Brain pericyte (primary cell): Measurements from ENCODE around the gene ADAMTS16.

Experiments used
- DNase-seq: peaks from one replicate; pipeline ENCODE4 v3.0.0-alpha.2; 2012; ENCODE audit warnings: low read depth, low spot score

Gene ADAMTS16

GRCh38 chr5:5287419-5287818 lies 147.3 kb downstream of the ADAMTS16 start:
- no peak for DNase-seq

- DNase-seq, result no peak
These were observed 148.1 kb downstream of the ADAMTS16 start for GRCh38 chr5:5288201-5288600.

GRCh38 chr5:5289537-5289936 lies 149.4 kb downstream of the ADAMTS16 start:
- DNase-seq, result no peak

GRCh38 chr5:5290674-5291334 lies 150.7 kb downstream of the ADAMTS16 start:
- no peak for DNase-seq

- DNase-seq, result no peak
These were observed 151.2 kb downstream of the ADAMTS16 start for GRCh38 chr5:5291357-5291756.

- DNase-seq, result no peak
These were observed 152.9 kb downstream of the ADAMTS16 start for GRCh38 chr5:5293029-5293428.

GRCh38 chr5:5294429-5294828 lies 154.3 kb downstream of the ADAMTS16 start:
- no peak for DNase-seq

GRCh38 chr5:5295351-5295750 lies 155.2 kb downstream of the ADAMTS16 start:
- no peak for DNase-seq

- no peak for DNase-seq
These were observed 155.9 kb downstream of the ADAMTS16 start for GRCh38 chr5:5296051-5296450.

GRCh38 chr5:5297432-5298067 lies 157.4 kb downstream of the ADAMTS16 start:
- no peak for DNase-seq

GRCh38 chr5:5298068-5298633 lies 158.0 kb downstream of the ADAMTS16 start:
- no peak for DNase-seq

GRCh38 chr5:5298841-5299541 lies 158.9 kb downstream of the ADAMTS16 start:
- no peak for DNase-seq

- DNase-seq, result no peak
These were observed 161.0 kb downstream of the ADAMTS16 start for GRCh38 chr5:5301176-5301575.

- DNase-seq, result no peak
These were observed 162.1 kb downstream of the ADAMTS16 start for GRCh38 chr5:5302201-5302600.

GRCh38 chr5:5303242-5303641 lies 163.1 kb downstream of the ADAMTS16 start:
- no peak for DNase-seq

- DNase-seq, result no peak
These were observed 164.4 kb downstream of the ADAMTS16 start for GRCh38 chr5:5304361-5305020.

GRCh38 chr5:5306696-5307095 lies 166.6 kb downstream of the ADAMTS16 start:
- DNase-seq, result no peak

- no peak for DNase-seq
These were observed 168.2 kb downstream of the ADAMTS16 start for GRCh38 chr5:5308319-5308718.

- DNase-seq, result no peak
These were observed 169.5 kb downstream of the ADAMTS16 start for GRCh38 chr5:5309645-5310044.

- DNase-seq, result no peak
These were observed 173.0 kb downstream of the ADAMTS16 start for GRCh38 chr5:5313101-5313635.

- no peak for DNase-seq
These were observed 174.0 kb downstream of the ADAMTS16 start for GRCh38 chr5:5314166-5314565.

GRCh38 chr5:5314626-5315025 lies 174.5 kb downstream of the ADAMTS16 start:
- no peak for DNase-seq
